HFF-Myc (cell line): ENCODE measurements around the gene RAMACL.
A peak's percentile ranks its signal among the peaks of the same experiment; 100 is the strongest.

ENCODE experiments used
- DNase-seq: peaks from one replicate; pipeline ENCODE4 v3.0.0-alpha.2; 2011; ENCODE audit warnings: low read depth; ENCODE audit errors: extremely low read depth
- H3K4me3 ChIP-seq: replicated peaks from 2 replicates; pipeline ENCODE4 v1.5.1; 2011; ENCODE audit warnings: low read depth, mild to moderate bottlenecking, control low read depth, low read length
- TF ChIP-seq, protein P1 (sequence below): IDR thresholded peaks from 2 replicates; pipeline ENCODE4 v1.5.1; 2012; ENCODE audit warnings: mild to moderate bottlenecking, low read depth, low read length, control low read depth; ENCODE audit errors: missing control alignments

Gene RAMACL

DNA sequence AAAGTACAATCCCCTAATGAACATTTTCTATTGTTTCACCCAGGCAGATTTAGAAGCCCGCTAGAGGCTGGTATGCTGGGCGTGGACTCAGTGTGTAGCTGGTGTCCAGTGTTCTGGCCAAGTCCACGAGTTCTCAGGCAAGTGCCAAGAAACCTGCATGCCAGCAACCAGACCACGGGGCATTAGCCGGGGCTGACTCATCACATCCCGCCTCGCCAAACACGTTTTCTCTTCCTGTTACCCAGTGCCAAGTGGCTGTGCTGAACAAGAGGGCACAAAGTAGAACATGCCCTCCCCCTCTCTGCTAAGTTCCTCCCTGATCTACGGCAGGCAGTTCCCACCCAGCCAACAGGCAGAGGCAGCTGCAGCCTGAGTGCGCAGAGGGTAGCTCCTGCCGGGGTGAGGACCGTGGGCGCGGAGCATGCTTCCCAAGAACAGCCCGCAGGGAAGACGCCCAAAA is 29.6 kb downstream of the RAMACL start:
- DNase-seq, result no peak
- H3K4me3 ChIP-seq, result no peak overlapping the region
- TF ChIP-seq, protein P1, sequence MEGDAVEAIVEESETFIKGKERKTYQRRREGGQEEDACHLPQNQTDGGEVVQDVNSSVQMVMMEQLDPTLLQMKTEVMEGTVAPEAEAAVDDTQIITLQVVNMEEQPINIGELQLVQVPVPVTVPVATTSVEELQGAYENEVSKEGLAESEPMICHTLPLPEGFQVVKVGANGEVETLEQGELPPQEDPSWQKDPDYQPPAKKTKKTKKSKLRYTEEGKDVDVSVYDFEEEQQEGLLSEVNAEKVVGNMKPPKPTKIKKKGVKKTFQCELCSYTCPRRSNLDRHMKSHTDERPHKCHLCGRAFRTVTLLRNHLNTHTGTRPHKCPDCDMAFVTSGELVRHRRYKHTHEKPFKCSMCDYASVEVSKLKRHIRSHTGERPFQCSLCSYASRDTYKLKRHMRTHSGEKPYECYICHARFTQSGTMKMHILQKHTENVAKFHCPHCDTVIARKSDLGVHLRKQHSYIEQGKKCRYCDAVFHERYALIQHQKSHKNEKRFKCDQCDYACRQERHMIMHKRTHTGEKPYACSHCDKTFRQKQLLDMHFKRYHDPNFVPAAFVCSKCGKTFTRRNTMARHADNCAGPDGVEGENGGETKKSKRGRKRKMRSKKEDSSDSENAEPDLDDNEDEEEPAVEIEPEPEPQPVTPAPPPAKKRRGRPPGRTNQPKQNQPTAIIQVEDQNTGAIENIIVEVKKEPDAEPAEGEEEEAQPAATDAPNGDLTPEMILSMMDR, result no peak

DNA sequence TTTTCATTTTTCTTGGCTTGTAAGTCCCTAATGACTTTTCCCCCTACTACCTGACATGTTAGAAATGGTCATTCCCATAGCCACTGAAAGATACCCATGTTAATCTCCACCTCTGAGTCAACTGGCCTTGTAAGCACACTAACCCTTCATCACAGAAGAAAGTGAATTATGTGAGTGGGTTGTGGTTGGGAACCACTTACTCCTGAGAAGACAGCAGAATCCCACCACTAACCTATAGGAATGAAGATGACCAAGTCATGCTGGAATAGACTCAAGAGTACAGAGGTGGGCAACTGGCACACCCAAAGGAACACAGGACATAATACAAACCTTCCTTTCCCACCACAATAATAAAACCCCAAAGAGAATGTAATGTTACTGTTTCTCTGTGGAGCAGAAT is 30.1 kb downstream of the RAMACL start:
- TF ChIP-seq, protein P1, result no peak
- H3K4me3 ChIP-seq, result no peak overlapping the region
- no peak for DNase-seq

DNA sequence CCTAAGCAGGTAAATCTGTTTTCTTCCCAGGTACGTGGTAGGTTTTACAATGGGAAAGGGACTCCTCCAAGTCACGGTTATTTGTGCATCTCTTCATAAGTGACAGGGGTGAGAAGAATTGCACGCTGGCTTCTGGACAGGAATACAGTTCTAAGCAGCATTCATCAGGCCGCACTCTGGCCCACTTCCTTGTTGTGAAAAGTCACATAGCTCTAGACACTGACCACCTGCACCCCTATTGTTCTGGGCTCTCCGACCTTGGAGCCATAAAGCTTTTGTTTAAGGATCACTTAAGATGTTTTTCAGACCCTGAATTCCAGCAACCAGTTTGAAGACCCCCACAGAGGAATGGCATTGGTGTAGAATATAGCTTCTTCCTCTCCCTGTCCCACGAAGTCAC is 31.4 kb downstream of the RAMACL start:
- H3K4me3 ChIP-seq, result no peak overlapping the region
- TF ChIP-seq, protein P1, result no peak
- no peak for DNase-seq

DNA sequence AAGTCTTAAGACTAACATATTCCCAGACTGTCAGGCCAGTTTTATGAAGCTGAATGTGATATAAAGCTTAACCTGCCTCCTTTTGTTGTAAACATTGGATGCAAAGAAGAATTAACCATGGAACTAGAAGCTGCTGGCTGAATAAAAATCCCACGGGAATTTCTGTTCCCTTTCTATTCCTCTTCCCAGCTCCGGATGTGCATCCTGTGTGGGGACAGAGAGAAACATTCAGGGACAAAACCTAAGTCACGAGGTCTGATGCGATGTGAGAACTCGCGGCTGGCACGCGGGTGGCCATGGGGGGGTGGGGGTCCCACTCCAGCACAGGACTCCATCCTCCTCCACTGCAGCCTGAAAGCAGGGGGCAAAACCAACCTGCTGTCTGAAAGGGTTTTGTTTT is 32.2 kb downstream of the RAMACL start:
- no peak overlapping the region for H3K4me3 ChIP-seq
- no peak for DNase-seq
- TF ChIP-seq, protein P1, result no peak

DNA sequence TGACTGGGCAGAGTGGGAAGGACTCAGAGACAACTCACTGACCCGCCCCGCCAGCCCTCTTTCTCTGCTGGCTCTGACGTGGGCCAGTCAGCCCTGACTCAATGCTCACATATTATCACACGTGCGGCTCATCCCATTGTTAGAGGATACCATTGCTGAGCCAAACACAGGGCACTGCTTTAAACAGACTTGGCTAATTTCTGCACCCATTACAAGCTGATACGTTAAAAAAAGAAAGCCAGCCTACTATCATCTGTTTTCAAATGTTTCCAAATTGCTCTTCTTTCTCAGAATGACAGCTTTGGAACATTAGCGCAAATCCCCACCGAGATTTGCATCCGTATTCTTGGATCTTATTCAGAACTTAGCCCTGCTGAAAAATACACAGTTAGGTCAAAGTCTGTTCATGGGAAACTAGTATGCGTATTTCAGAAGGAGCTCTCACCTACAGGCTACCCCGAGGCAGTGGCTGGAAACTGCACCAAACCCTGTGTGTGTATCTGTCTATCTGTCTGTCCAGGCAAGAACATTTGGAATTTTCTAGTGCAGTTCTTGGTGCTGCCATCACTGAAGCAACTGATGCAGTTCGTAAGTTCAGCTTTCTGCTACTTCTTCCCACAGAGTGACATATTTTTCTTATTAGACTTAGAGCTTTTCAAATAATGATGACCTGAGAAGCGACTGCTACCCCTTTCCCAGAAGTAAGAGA is 32.8 kb downstream of the RAMACL start:
- TF ChIP-seq, protein P1, result no peak
- H3K4me3 ChIP-seq, result 0 out of 2 replicates have a peak overlapping the region, but pooled peaks have one; percentile 4
- no peak for DNase-seq

DNA sequence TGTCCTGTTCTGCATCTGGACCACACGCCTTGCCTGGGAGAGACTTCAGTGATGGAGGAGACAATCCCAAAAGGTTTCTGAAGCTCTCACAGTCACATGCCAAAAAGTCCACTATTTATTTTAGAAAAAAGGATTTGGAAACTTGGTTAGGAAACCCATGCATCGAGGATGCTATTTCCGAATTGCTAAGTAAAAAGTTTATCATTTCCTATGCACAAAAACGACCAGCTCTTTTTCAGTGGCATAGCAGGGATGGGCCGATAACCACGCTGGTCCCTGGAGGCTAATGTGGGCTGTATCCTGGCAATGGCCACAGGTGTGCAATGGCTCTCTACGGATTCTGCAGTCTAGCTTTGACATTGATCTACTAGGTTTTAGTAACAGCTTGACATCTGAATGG is 33.9 kb downstream of the RAMACL start:
- no peak overlapping the region for H3K4me3 ChIP-seq
- no peak for DNase-seq
- TF ChIP-seq, protein P1, result no peak

DNA sequence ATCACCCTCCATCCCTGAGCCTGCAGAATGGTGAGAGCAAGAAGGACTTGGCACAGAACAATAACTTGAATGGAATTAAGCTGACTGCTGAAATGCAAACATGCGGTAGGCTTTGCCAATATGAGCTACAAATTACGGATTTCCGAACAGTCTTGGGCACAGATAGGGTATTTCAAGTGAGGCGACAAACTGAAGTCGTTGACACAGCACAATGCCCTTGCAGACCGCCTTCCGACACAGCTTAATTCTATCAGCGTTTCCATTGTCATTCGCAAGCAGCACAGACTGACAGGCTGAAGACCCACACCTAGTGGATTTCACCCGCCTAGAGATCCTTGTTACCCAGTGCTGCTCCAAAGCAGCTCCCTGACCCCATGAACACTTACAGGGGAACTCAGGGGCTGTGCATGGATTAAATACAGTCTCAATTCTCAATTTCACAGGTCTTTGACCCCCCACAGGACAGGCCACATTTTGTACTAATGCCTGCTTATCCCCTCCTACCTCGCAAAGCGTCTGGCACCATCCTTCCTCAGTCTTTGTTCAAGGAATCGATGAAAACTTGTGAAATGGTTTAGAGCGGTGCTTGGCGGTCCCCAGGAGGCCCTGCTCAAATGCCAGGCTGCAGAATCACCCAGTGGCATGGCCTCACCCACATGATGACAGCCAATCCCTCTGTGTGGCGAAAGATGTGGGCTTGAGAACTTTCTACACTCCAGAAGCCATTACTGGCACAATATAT is 34.6 kb downstream of the RAMACL start:
- no peak overlapping the region for H3K4me3 ChIP-seq
- DNase-seq, result no peak
- TF ChIP-seq, protein P1, result no peak
